Fibroblast of pulmonary artery (primary cell): ENCODE measurements around the gene PPFIA4.

Source experiments
- DNase-seq: peaks from one replicate; pipeline ENCODE4 v3.0.0-alpha.2; 2010; ENCODE audit warnings: low read depth
- H3K4me3 ChIP-seq: replicated peaks from 2 replicates; pipeline ENCODE4 v1.5.1; 2011; ENCODE audit warnings: low read depth, mild to moderate bottlenecking, control low read depth, low read length, moderate library complexity
- CTCF ChIP-seq: IDR thresholded peaks from 2 replicates; pipeline ENCODE4 v1.5.1; 2011; ENCODE audit warnings: mild to moderate bottlenecking, control low read depth, low read length, inconsistent platforms; ENCODE audit errors: missing control alignments

Gene PPFIA4

DNA sequence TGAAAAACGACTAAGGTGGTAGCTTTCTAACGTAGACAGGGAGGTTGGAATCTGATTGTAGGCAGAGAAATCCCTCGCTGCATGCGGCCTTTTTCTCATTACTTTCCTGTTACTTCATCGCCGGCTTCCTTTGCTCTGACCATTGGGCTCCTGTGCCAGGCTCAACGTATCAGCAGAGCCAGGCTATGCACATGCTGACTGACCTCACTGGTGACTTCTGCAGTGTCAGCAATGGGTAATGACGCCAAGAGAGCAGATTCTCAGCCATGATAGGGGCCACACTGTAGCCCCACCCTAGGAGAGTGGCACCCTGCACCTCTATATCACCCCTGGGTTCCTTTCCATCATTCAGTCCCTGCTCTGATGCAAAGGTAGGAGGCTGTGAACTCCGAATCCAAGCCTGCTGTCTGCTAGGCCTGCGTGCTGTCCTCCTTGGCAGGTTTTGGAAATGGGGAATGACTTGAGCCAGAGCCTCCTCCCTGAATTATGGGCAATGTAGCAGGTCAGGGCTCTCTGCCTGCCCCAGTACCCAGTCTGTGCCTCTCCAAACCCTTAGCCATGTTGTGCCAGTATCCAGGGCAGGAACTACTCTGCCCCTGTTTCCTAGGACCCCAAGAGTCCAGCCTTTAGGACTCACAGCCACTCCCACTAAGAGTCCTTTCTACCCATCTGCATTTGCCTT, 11.4 kb downstream of the PPFIA4 start:
- DNase-seq = no peak
- no peak for TF ChIP-seq CTCF
- no peak overlapping the region for H3K4me3 ChIP-seq

DNA sequence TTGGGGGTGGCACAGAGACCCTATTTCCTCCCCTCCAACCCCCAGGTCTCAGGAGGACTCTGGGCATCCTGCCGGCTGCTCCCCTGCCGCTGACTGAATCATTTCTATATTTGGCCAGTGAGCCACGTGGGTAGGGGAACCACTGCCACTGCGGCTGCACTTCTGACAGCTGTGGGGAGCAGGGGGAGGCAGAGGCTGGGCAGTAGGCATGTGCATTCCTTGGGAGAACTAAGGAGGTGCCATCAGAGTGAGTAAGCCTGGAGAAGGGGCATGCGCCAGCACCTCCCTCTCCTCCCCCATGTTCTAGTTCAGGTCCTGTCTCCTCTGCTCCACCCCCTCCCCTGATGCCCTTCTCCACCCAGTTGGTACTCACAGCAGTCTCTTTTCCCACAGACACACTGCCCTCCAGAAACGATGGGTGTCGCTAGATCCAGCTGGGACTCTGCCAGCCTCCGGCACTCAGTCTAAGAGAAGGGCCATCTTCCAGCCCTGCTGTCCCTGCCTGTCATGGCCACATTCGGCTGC, 12.0 kb downstream of the PPFIA4 start:
- TF ChIP-seq CTCF = peak; percentile 5
- H3K4me3 ChIP-seq = no peak overlapping the region
- peak; percentile 59 for DNase-seq

GRCh38 chr1:203038891-203039608, 12.8 kb downstream of the PPFIA4 start:
- peak; percentile 96 for TF ChIP-seq CTCF
- DNase-seq = peak; percentile 73

DNA sequence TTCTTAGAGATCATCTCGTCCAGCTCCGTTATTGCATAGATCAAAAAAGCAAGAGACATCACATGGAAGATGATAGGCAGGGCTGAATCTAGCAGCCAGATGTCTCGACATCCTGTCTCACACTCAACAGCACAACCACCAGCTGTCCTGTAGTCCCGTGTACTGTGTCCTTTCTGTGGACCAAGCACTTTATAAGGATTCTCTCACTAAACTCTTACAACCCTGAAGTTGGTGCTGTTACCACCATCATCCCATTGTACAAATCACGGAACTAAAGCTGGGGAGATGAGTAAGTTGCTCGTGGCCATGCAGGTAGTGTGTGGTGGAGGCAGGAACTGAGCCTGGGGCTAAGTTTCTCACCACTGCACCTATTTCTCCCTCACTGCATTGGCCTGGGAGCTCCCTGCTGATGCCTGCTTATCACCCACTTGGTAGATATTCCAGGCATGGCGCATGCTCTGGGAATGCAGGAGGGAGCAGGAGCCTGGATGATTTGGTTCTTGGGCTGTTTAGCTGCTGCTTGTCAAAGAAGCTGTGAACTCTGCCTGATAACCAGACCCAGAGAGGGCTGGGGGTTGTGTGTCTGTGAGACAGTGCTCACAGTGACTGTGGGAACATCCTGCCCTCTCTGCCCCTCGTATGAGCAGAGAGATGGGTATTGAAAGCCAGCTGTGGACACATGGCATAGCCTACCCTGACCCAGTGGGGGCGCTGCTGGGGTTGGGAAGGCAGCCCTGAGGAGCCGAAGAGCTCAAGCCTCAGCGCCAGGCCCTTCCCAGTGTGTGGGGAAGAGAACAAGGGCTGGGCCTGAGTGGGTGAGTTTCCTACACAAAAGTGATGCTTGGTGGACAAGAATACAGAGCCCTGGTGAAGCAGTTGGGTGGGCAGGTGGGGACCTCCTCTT, 13.6 kb downstream of the PPFIA4 start:
- no peak for DNase-seq
- H3K4me3 ChIP-seq = no peak overlapping the region
- TF ChIP-seq CTCF = peak; percentile 23

More at GRCh38 chr1:203038891-203039608, 12.8 kb downstream of the PPFIA4 start:
- H3K4me3 ChIP-seq = no peak overlapping the region

- H3K4me3 ChIP-seq = no peak overlapping the region
- no peak for DNase-seq
- no peak for TF ChIP-seq CTCF
Observed at GRCh38 chr1:203040513-203041275, 14.4 kb downstream of the PPFIA4 start.

GRCh38 chr1:203041351-203041932, 15.2 kb downstream of the PPFIA4 start:
- H3K4me3 ChIP-seq = no peak overlapping the region

More at GRCh38 chr1:203041351-203041932, 15.2 kb downstream of the PPFIA4 start:
- DNase-seq = no peak
- TF ChIP-seq CTCF = no peak
